Endothelial cell of umbilical vein (primary cell): ENCODE results near the gene WLS. TPM values are rescaled to one million over a fixed set of nuclear protein-coding genes. Genes with fewer than 3 reads are reported as not detected.
"Not testable (repeated sequence)": the region's sequence is repeated elsewhere in the genome, so short reads cannot be mapped to it uniquely, and the experiment has no call there.

ENCODE experiments used
- BruUV-seq: library from RNA; stranded (reverse); fragments of 400-500 nt; replicated peaks from 2 replicates; lab custom pipeline; 2021; lab: Mats Ljungman, UMichigan
- CTCF ChIA-PET: fragments of 300-600, 350-600 bp; sonication (Branson Sonifier 250); formaldehyde crosslinking; loops from one replicate; lab custom pipeline; 2021; ENCODE audit warnings: antibody characterized with exemption, inconsistent platforms; lab: Charles Lee
- POLR2A ChIA-PET: fragments of 300-600, 350-600 bp; sonication (Branson Sonifier 250); formaldehyde crosslinking; loops from one replicate; lab custom pipeline; 2021; ENCODE audit warnings: antibody characterized with exemption, inconsistent platforms; lab: Charles Lee
- DNase-seq: peaks from one replicate; pipeline ENCODE4 v3.0.0-alpha.2; 2011; ENCODE audit warnings: low read depth, low spot score
- FAIRE-seq: peaks from 2 replicates; lab custom pipeline; 2011; peaks lifted over from hg19 to GRCh38; lab: Jason Lieb, UNC
- H2AFZ ChIP-seq: 2 replicates; pipeline ENCODE4 v1.6.0; 2012; ENCODE audit warnings: low read depth, low read length, control low read depth, inconsistent platforms
- H3K27ac ChIP-seq: 2 replicates; pipeline ENCODE4 v1.5.1; 2011; ENCODE audit warnings: low read depth, mild to moderate bottlenecking, control low read depth, low read length, moderate library complexity; ENCODE audit not compliant: insufficient read depth
- H3K27me3 ChIP-seq, 2 experiments: 2 replicates each; pipeline versions ENCODE4 v1.6.0 to v1.6.1; 2011; ENCODE audit warnings: low read length in 2 of 2, mixed read lengths in 1 of 2; ENCODE audit not compliant: control insufficient read depth in 2 of 2, insufficient read depth in 2 of 2
- H3K36me3 ChIP-seq, 2 experiments: 2 replicates in 1 of 2; 3 replicates in 1 of 2; pipeline ENCODE4 v1.5.1; 2011; ENCODE audit warnings: low read length in 2 of 2, mild to moderate bottlenecking in 1 of 2, moderate library complexity in 1 of 2; ENCODE audit not compliant: control insufficient read depth in 2 of 2, insufficient read depth in 2 of 2; ENCODE audit errors: extremely low read depth in 1 of 2
- H3K4me1 ChIP-seq: 3 replicates; pipeline ENCODE4 v1.5.1; 2011; ENCODE audit warnings: mild to moderate bottlenecking, low read length; ENCODE audit not compliant: control insufficient read depth, insufficient read depth; ENCODE audit errors: extremely low read depth
- H3K4me2 ChIP-seq: 2 replicates; pipeline ENCODE4 v1.6.1; 2011; ENCODE audit warnings: low read length, control low read depth, mixed read lengths; ENCODE audit not compliant: insufficient read depth
- H3K4me3 ChIP-seq, 3 experiments: fragments of 200-600 bp in 1 of 3; sonication (generic), shearing (Covaris generic) in 1 of 3; replicated peaks in 1 of 3; 2 replicates each; pipeline ENCODE4 v1.5.1; 2011 to 2016; ENCODE audit warnings: control low read depth in 3 of 3, low read length in 3 of 3, mild to moderate bottlenecking in 2 of 3, inconsistent platforms in 1 of 3, low read depth in 1 of 3, moderate library complexity in 1 of 3; ENCODE audit not compliant: insufficient read depth in 1 of 3
- H3K79me2 ChIP-seq: 2 replicates; pipeline ENCODE4 v1.6.0; 2012; ENCODE audit warnings: low read length, inconsistent platforms; ENCODE audit not compliant: control insufficient read depth, insufficient read depth
- H3K9ac ChIP-seq: replicated peaks from 2 replicates; pipeline ENCODE3; 2011; ENCODE audit warnings: low read length, control low read depth; ENCODE audit not compliant: insufficient read depth; ENCODE audit errors: extremely low read depth
- H3K9me1 ChIP-seq: replicated peaks from 3 replicates; pipeline ENCODE4 v1.6.0; 2011; ENCODE audit warnings: mild to moderate bottlenecking, low read length; ENCODE audit not compliant: control insufficient read depth, insufficient read depth; ENCODE audit errors: extremely low read depth
- H3K9me3 ChIP-seq: replicated peaks from 2 replicates; pipeline ENCODE4 v1.5.1; 2012; ENCODE audit warnings: low read length, inconsistent platforms; ENCODE audit not compliant: control insufficient read depth, insufficient read depth
- H4K20me1 ChIP-seq: replicated peaks from 2 replicates; pipeline ENCODE3; 2011; ENCODE audit warnings: mild to moderate bottlenecking, low read length; ENCODE audit not compliant: control insufficient read depth, insufficient read depth; ENCODE audit errors: extremely low read depth
- FOS ChIP-seq: IDR thresholded peaks from 2 replicates; pipeline ENCODE4 v1.6.1; 2011; ENCODE audit warnings: mild to moderate bottlenecking, low read length, moderate library complexity, borderline replicate concordance; ENCODE audit not compliant: insufficient read depth
- GATA2 ChIP-seq: IDR thresholded peaks from 2 replicates; pipeline ENCODE4 v1.7.0; 2011; ENCODE audit warnings: low read depth, mild to moderate bottlenecking, moderate library complexity, mixed read lengths, low read length; ENCODE audit not compliant: insufficient read length, insufficient read depth
- POLR2A ChIP-seq: IDR thresholded peaks from 2 replicates; pipeline ENCODE4 v1.6.1; 2012; ENCODE audit warnings: low read depth, mild to moderate bottlenecking, control low read depth, low read length
- POLR2AphosphoS5 ChIP-seq: IDR thresholded peaks from 2 replicates; pipeline ENCODE4 v1.6.1; 2012; ENCODE audit warnings: low read depth, mild to moderate bottlenecking, control low read depth, low read length, moderate library complexity; ENCODE audit not compliant: insufficient read depth
- dilution Hi-C: fragments of 300-500 bp; cut with MboI; formaldehyde crosslinking; loops from one replicate; pipeline ENCODE4 v1.15.0; 2019; ENCODE audit warnings: low sequenced_read_pairs; ENCODE audit not compliant: extremely low pct_ligation_motif_present
- intact Hi-C: fragments of 100-400 bp; cut with micrococcal nuclease; formaldehyde crosslinking; loops from one replicate; pipeline ENCODE4 v1.10.0; 2022
- polyA plus RNA-seq, 4 experiments: library from polyadenylated mRNA; depleted of rRNA in 3 of 4; stranded (reverse) in 3 of 4; unstranded in 1 of 4; fragments of >200 nt; gene quantifications; 2 replicates each; pipeline versions ENCODE4 v1.2.1 to v1.2.3, GENCODE V29; 2011 to 2012; ENCODE audit warnings: missing spikeins in 1 of 4
- total RNA-seq: library from RNA; stranded (reverse); gene quantifications from 2 replicates; pipeline ENCODE4 v1.2.3, GENCODE V29; 2021
- TF ChIP-seq, protein P1 (sequence below), 2 donors: IDR thresholded peaks; 1 replicate in 1 of 2; 2 replicates in 1 of 2; pipeline ENCODE4 v1.5.1; 2011; ENCODE audit warnings: low read length in 2 of 2, mild to moderate bottlenecking in 2 of 2, moderate library complexity in 2 of 2, control low read depth in 1 of 2, inconsistent platforms in 1 of 2, low read depth in 1 of 2; ENCODE audit not compliant: insufficient read depth in 1 of 2; ENCODE audit errors: extremely low read depth in 1 of 2

WLS gene
- total and polyA plus RNA-seq, 2 donors (not counting 3 experiments of a cell fraction or from before 2014, with no cell fraction given): 121 to 199 TPM

DNA sequence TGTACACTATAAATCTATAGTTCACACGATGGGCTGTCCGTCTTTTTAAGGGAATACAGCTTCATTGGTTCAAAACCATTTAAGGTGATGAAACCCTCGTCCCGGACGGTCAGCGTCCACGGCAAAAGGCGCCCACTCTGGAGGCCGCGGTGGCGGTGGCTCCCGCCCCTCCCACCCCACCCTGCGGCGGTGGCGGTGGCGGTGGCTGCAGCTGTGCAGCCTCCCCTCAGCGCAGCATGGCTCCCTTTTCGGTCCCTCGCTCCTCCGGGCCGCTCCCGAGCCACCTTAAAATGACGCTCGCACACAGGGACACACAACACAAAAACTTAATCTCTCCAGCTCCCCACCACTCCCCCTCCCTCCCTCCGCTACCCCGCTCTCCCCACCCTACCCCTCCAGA is 69.1 kb downstream of the WLS start:
- H3K4me1 ChIP-seq: no peaks in the 10 kb centered on the region
- DNase-seq: no peak
- dilution Hi-C loops (no loop called here), intact Hi-C loops (no loop called here)
- no TSS peak for BruUV-seq
- no peak for FAIRE-seq
- ChIA-PET CTCF (interaction anchor here (1.5 kb wide), 1 partner anchor 158 kb away, joined by 5 read pairs; no protein-coding TSS in a partner anchor), POLR2A (no interaction called here)
- no peaks in the 10 kb centered on the region for H3K27me3 ChIP-seq
- TF ChIP-seq, protein P1, sequence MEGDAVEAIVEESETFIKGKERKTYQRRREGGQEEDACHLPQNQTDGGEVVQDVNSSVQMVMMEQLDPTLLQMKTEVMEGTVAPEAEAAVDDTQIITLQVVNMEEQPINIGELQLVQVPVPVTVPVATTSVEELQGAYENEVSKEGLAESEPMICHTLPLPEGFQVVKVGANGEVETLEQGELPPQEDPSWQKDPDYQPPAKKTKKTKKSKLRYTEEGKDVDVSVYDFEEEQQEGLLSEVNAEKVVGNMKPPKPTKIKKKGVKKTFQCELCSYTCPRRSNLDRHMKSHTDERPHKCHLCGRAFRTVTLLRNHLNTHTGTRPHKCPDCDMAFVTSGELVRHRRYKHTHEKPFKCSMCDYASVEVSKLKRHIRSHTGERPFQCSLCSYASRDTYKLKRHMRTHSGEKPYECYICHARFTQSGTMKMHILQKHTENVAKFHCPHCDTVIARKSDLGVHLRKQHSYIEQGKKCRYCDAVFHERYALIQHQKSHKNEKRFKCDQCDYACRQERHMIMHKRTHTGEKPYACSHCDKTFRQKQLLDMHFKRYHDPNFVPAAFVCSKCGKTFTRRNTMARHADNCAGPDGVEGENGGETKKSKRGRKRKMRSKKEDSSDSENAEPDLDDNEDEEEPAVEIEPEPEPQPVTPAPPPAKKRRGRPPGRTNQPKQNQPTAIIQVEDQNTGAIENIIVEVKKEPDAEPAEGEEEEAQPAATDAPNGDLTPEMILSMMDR (IDR thresholded peaks at IDR 0.05; ENCODE audit: extremely low read depth in 1 of 2, insufficient read depth in 1 of 2, low read depth in 1 of 2, low read length in 2 of 2): no peak
- no peak overlapping the region for H3K27ac ChIP-seq
- H3K9me1 ChIP-seq: no peaks in the 10 kb centered on the region
- peaks cover 6 to 15% of the 10 kb centered on the region in 2 experiments for H3K36me3 ChIP-seq
- H3K9me3 ChIP-seq: no peaks in the 10 kb centered on the region
- H3K4me3 ChIP-seq: no peak overlapping the region
- H2AFZ ChIP-seq: no peak overlapping the region
- H3K79me2 ChIP-seq: no peaks in the 10 kb centered on the region
- no peaks in the 10 kb centered on the region for H4K20me1 ChIP-seq
- no peak overlapping the region for H3K9ac ChIP-seq
- H3K4me2 ChIP-seq: no peak overlapping the region

DNA sequence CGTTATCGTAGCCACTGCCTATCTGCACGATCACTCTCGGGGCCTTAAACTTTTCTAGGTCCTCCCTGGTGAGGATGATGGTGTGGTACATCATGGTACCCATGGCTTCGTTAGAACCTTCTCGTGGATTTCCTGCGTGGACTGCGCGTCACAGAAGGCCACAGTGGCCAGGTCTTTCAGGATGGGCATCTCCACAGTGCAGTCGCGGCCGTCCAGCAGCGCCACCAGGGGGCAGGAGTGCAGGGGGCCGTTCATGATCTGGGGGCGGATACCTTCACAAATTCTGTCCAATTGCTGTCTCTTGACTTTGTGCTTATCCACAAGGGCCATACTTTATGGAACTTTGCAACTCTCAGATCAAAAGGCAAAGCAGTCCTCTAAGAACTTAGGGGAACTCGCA is 69.6 kb downstream of the WLS start:
- intact Hi-C loops (no loop called here), dilution Hi-C loops (no loop called here)
- Histone ChIP-seq H3K9me1 (peaks cover 3% of the 10 kb centered on the region), H3K27ac (no peak overlapping the region), H3K9ac (no peak overlapping the region), H2AFZ (no peak overlapping the region), H3K27me3 (no peaks in the 10 kb centered on the region), H3K9me3 (no peaks in the 10 kb centered on the region), H3K4me1 (peaks cover 2% of the 10 kb centered on the region), H4K20me1 (peaks cover 3% of the 10 kb centered on the region), H3K36me3 (peaks cover 8 to 15% of the 10 kb centered on the region in 2 experiments), H3K4me2 (no peak overlapping the region), H3K79me2 (no peaks in the 10 kb centered on the region), H3K4me3 (no peak overlapping the region)
- TF ChIP-seq GATA2 (no peak), POLR2AphosphoS5 (no peak), FOS (no peak), POLR2A (no peak)
- TF ChIP-seq, protein P1 (IDR thresholded peaks at IDR 0.05; ENCODE audit: extremely low read depth in 1 of 2, insufficient read depth in 1 of 2, low read depth in 1 of 2, low read length in 2 of 2): peak; percentile 20 to 25
- no TSS peak for BruUV-seq
- ChIA-PET POLR2A (no interaction called here), CTCF (interaction anchor here (1.5 kb wide), 1 partner anchor 158 kb away, joined by 5 read pairs; no protein-coding TSS in a partner anchor)
- FAIRE-seq (no peak), DNase-seq (no peak)

DNA sequence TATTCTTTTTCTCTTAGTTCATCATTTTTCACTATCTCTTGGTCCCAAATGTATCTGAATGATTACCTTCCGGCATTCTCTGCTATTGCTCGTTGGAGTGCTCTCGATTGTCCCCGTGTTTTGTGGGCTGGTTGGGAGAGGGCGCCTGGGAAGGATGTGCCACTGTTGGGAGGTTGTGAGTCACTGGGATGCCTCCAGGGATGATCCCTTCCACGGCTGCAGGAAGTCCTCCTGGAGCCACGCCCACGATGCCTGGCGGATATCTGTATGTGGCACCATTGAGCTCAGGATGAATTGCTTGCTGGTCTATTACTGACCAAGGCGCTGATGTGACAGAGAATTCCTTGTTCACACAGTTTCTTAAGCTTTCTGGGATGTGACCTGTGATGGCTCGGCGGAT is 70.7 kb downstream of the WLS start:
- H3K79me2 ChIP-seq, FAIRE-seq, POLR2A ChIA-PET, dilution Hi-C loops, H3K9me3 ChIP-seq, H2AFZ ChIP-seq, H3K9me1 ChIP-seq, H3K4me2 ChIP-seq, DNase-seq, H3K4me3 ChIP-seq, H3K4me1 ChIP-seq, H3K9ac ChIP-seq, H3K27ac ChIP-seq, intact Hi-C loops, BruUV-seq, H3K27me3 ChIP-seq, H4K20me1 ChIP-seq: not testable (repeated sequence)
- H3K36me3 ChIP-seq: peaks cover 11 to 15% of the 10 kb centered on the region in 2 experiments
- CTCF ChIA-PET: interaction anchor here (1.3 to 1.5 kb wide), 2 partner anchors 12 to 159 kb away, joined by 3 to 5 read pairs; no protein-coding TSS in a partner anchor
